Fibroblast of lung (primary cell): Measurements from ENCODE around the gene COP1. TPM values are rescaled to one million over a fixed set of nuclear protein-coding genes. Genes with fewer than 3 reads are reported as not detected.

Experiments used
- DNase-seq, 2 donors: peaks; one replicate each; pipeline versions ENCODE4 v3.0.0 to v3.0.0-alpha.2; 2010; ENCODE audit warnings: low read depth in 2 of 2
- H2AFZ ChIP-seq: 2 replicates; pipeline ENCODE4 v1.5.1; 2012; ENCODE audit warnings: low read length, control low read depth, inconsistent platforms
- H3K27ac ChIP-seq: 2 replicates; pipeline ENCODE4 v1.5.1; 2011; ENCODE audit warnings: low read length, control low read depth; ENCODE audit not compliant: insufficient read depth
- H3K27me3 ChIP-seq: 2 replicates; pipeline ENCODE4 v1.5.1; 2011; ENCODE audit warnings: mild to moderate bottlenecking, low read length; ENCODE audit not compliant: control insufficient read depth, insufficient read depth
- H3K36me3 ChIP-seq: 2 replicates; pipeline ENCODE4 v1.5.1; 2011; ENCODE audit warnings: low read length; ENCODE audit not compliant: control insufficient read depth, insufficient read depth
- H3K4me1 ChIP-seq: 2 replicates; pipeline ENCODE4 v1.5.1; 2011; ENCODE audit warnings: low read length; ENCODE audit not compliant: control insufficient read depth, insufficient read depth; ENCODE audit errors: extremely low read depth
- H3K4me2 ChIP-seq: 2 replicates; pipeline ENCODE4 v1.5.1; 2011; ENCODE audit warnings: low read length, control low read depth; ENCODE audit not compliant: insufficient read depth; ENCODE audit errors: extremely low read depth
- H3K4me3 ChIP-seq, 4 experiments: fragments of 200-600 bp in 1 of 4; sonication (generic) in 1 of 4; replicated peaks in 1 of 4; 2 replicates each; pipeline ENCODE4 v1.5.1; 2011 to 2016; ENCODE audit warnings: low read length in 4 of 4, low read depth in 3 of 4, mild to moderate bottlenecking in 3 of 4, control low read depth in 2 of 4, inconsistent platforms in 1 of 4, mixed read lengths in 1 of 4; ENCODE audit not compliant: insufficient read depth in 1 of 4; ENCODE audit errors: control extremely low read depth in 1 of 4
- H3K79me2 ChIP-seq: 2 replicates; pipeline ENCODE4 v1.5.1; 2012; ENCODE audit warnings: mild to moderate bottlenecking, low read length, inconsistent platforms; ENCODE audit not compliant: control insufficient read depth, insufficient read depth
- H3K9ac ChIP-seq: 2 replicates; pipeline ENCODE4 v1.5.1; 2011; ENCODE audit warnings: mild to moderate bottlenecking, low read length, control low read depth; ENCODE audit not compliant: insufficient read depth
- H3K9me3 ChIP-seq: 2 replicates; pipeline ENCODE4 v1.5.1; 2012; ENCODE audit warnings: low read depth, low read length; ENCODE audit not compliant: control insufficient read depth, insufficient read depth
- H4K20me1 ChIP-seq: 2 replicates; pipeline ENCODE4 v1.5.1; 2011; ENCODE audit warnings: low read length; ENCODE audit not compliant: control insufficient read depth, insufficient read depth; ENCODE audit errors: extremely low read depth
- EZH2 ChIP-seq: IDR thresholded peaks from 2 replicates; pipeline ENCODE4 v1.5.1; 2012; ENCODE audit warnings: low read length, control low read depth, mild to moderate bottlenecking; ENCODE audit errors: missing control alignments
- polyA minus RNA-seq: library from RNA; depleted of rRNA, polyadenylated mRNA; stranded (reverse); fragments of >200 nt; gene quantifications from 2 replicates; pipeline ENCODE4 v1.2.3, GENCODE V29; 2011; ENCODE audit warnings: low replicate concordance
- polyA plus RNA-seq, 2 donors: library from polyadenylated mRNA; depleted of rRNA in 1 of 2; stranded (reverse) in 1 of 2; unstranded in 1 of 2; fragments of >200 nt; gene quantifications; 2 replicates each; pipeline ENCODE4 v1.2.1, GENCODE V29; 2011 to 2012; ENCODE audit warnings: missing spikeins in 1 of 2
- total RNA-seq: library from RNA; depleted of rRNA; stranded (reverse); fragments of >200 nt; gene quantifications from 2 replicates; pipeline ENCODE4 v1.2.1, GENCODE V29; 2014
- TF ChIP-seq, protein P1 (sequence below), 2 donors: IDR thresholded peaks in 1 of 2; conservative IDR thresholded peaks in 1 of 2; 1 replicate in 1 of 2; 2 replicates in 1 of 2; pipeline ENCODE4 v1.5.1; 2011 to 2012; ENCODE audit warnings: low read length in 2 of 2, control low read depth in 1 of 2, inconsistent platforms in 1 of 2, low read depth in 1 of 2, mild to moderate bottlenecking in 1 of 2

Gene COP1
- total RNA-seq (43.1 and 48.1 TPM in 2 replicates), polyA plus RNA-seq (36.6 and 42.0 TPM in 2 replicates), polyA minus RNA-seq (6.8 and 19.9 TPM in 2 replicates)
- 24.0 and 24.1 TPM in 2 replicates for polyA plus RNA-seq (2012)

DNA sequence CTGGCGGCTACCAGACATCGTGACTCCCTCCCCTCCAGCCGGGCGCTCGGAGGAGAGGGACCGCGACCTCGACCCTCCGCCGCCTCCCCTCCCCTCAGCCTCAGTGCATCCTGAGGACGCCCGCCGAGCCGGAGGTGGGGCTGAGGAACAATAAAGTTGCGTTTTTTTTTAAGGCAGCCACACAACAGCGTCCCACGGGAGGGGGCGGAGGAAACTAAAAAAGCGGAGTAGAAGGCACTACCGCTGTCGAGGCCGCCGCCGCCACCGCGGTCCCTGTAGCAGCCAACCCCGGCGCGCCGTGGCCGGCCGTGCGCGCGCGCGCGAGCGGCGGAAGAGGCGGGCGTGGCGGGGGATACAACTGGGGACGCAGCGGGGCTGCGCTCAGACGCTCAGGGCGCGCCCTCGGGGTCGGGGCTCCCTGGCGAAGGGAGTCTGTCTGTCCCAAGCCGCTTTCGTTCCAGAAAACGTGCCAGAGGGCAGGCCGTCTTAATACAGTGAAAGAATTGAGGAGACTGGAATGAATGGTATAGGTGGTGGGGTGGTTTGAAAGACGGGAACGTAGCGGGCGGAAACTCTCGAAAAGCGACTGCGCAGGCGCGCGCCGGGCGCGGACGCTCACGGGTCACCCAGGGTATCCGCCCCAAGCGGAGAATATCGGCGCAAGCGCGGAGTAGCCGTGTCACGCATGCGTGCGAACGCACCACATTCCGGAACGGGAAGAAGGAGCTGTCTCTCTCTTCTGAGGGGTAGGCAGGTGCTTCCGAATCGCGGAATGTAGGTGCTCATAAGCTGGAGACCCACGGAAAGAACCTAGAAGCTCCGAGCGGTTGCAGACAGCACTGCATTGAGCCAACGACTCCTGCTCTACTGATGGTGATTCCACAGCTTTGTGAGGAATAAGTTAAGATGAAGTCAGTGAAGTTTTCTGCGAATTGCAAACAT lies at the start of gene COP1:
Gene COP1, minus strand, starts transcription at position 326 of the 942 bp plus-strand sequence. Its CDS starts 308 bp downstream, at position 18.
- H3K4me2 ChIP-seq = peak within 1 kb of the TSS; percentile 97

GRCh38 chr1:176252191-176252590 lies 45.1 kb upstream of the COP1 start:
- no peaks in the 10 kb centered on the region for H3K9me3 ChIP-seq
- H4K20me1 ChIP-seq = no peaks in the 10 kb centered on the region
- no peak overlapping the region for H2AFZ ChIP-seq
- no peaks in the 10 kb centered on the region for H3K27me3 ChIP-seq
- H3K4me3 ChIP-seq = no peak overlapping the region
- H3K79me2 ChIP-seq = no peaks in the 10 kb centered on the region
- no peaks in the 10 kb centered on the region for H3K36me3 ChIP-seq
- TF ChIP-seq, protein P1, sequence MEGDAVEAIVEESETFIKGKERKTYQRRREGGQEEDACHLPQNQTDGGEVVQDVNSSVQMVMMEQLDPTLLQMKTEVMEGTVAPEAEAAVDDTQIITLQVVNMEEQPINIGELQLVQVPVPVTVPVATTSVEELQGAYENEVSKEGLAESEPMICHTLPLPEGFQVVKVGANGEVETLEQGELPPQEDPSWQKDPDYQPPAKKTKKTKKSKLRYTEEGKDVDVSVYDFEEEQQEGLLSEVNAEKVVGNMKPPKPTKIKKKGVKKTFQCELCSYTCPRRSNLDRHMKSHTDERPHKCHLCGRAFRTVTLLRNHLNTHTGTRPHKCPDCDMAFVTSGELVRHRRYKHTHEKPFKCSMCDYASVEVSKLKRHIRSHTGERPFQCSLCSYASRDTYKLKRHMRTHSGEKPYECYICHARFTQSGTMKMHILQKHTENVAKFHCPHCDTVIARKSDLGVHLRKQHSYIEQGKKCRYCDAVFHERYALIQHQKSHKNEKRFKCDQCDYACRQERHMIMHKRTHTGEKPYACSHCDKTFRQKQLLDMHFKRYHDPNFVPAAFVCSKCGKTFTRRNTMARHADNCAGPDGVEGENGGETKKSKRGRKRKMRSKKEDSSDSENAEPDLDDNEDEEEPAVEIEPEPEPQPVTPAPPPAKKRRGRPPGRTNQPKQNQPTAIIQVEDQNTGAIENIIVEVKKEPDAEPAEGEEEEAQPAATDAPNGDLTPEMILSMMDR (conservative IDR thresholded peaks at IDR 0.05 in 1 of 2, IDR thresholded peaks at IDR 0.05 in 1 of 2; ENCODE audit: low read depth in 1 of 2, low read length in 2 of 2) = no peak
- no peak for TF ChIP-seq EZH2
- H3K9ac ChIP-seq = no peak overlapping the region
- no peak for DNase-seq
- no peak overlapping the region for H3K4me2 ChIP-seq
- no peak overlapping the region for H3K27ac ChIP-seq
- no peaks in the 10 kb centered on the region for H3K4me1 ChIP-seq

More for the DNA sequence above, at the start of gene COP1:
- no peaks in the 10 kb centered on the region for H3K36me3 ChIP-seq
- H2AFZ ChIP-seq = peak within 1 kb of the TSS; percentile 96
- no peaks in the 10 kb centered on the region for H3K27me3 ChIP-seq
- no peaks in the 10 kb centered on the region for H3K9me3 ChIP-seq
- H4K20me1 ChIP-seq = no peaks in the 10 kb centered on the region
- peaks cover 47% of the 10 kb centered on the region for H3K79me2 ChIP-seq
- peak within 1 kb of the TSS; percentile 71 to 95 (median 78) for H3K4me3 ChIP-seq
- no peaks in the 10 kb centered on the region for H3K4me1 ChIP-seq
- H3K27ac ChIP-seq = peak within 1 kb of the TSS; percentile 91
- no peak for TF ChIP-seq EZH2
- TF ChIP-seq, protein P1 (conservative IDR thresholded peaks at IDR 0.05 in 1 of 2, IDR thresholded peaks at IDR 0.05 in 1 of 2; ENCODE audit: low read depth in 1 of 2, low read length in 2 of 2) = peak in 1 of 2 donors; percentile 6
- DNase-seq = peak; percentile 91 to 93
- H3K9ac ChIP-seq = peak within 1 kb of the TSS; percentile 93

- Histone ChIP-seq H2AFZ (no peak overlapping the region), H4K20me1 (no peaks in the 10 kb centered on the region), H3K4me2 (no peak overlapping the region), H3K79me2 (no peaks in the 10 kb centered on the region), H3K9ac (no peak overlapping the region), H3K9me3 (no peaks in the 10 kb centered on the region), H3K27me3 (no peaks in the 10 kb centered on the region), H3K27ac (no peak overlapping the region), H3K4me3 (no peak overlapping the region), H3K4me1 (no peaks in the 10 kb centered on the region), H3K36me3 (no peaks in the 10 kb centered on the region)
- TF ChIP-seq, protein P1 (conservative IDR thresholded peaks at IDR 0.05 in 1 of 2, IDR thresholded peaks at IDR 0.05 in 1 of 2; ENCODE audit: low read depth in 1 of 2, low read length in 2 of 2) = no peak
- no peak for TF ChIP-seq EZH2
- no peak for DNase-seq
Measured at GRCh38 chr1:176244851-176245250, 37.8 kb upstream of the COP1 start.
